WTC11 (cell line): ENCODE results near the gene RGL2. TPM values are rescaled to one million over a fixed set of nuclear protein-coding genes. Genes with fewer than 3 reads are reported as not detected.
A peak's percentile ranks its signal among the peaks of the same experiment; 100 is the strongest.

Experiments
- ATAC-seq: fragments of 200-7000 bp; cut with Tn5 transposase; 2 replicates; pipeline ENCODE4 v1.10.0; 2021; ENCODE audit warnings: mild to moderate bottlenecking, moderate library complexity
- CTCF ChIA-PET: fragments of 300-600 bp; sonication (Branson Sonifier 250); formaldehyde crosslinking; loops from one replicate; lab custom pipeline; 2021; ENCODE audit warnings: antibody characterized with exemption; lab: Charles Lee
- POLR2A ChIA-PET: fragments of 350-600 bp; sonication (Branson Sonifier 250); formaldehyde crosslinking; loops from one replicate; lab custom pipeline; 2021; ENCODE audit warnings: antibody characterized with exemption; lab: Charles Lee
- DNase-seq: peaks from one replicate; pipeline ENCODE4 v3.0.0; 2021; ENCODE audit warnings: low spot score
- H3K27ac Mint-ChIP-seq: 2 replicates; pipeline ENCODE4 v1.8.0; 2021; ENCODE audit warnings: mixed read lengths
- H3K27me3 Mint-ChIP-seq: 2 replicates; pipeline ENCODE4 v1.8.0; 2021; ENCODE audit warnings: low read depth, mild to moderate bottlenecking, moderate library complexity, mixed read lengths
- H3K36me3 Mint-ChIP-seq: 2 replicates; pipeline ENCODE4 v1.8.0; 2021; ENCODE audit warnings: mixed read lengths
- H3K4me1 Mint-ChIP-seq: 2 replicates; pipeline ENCODE4 v1.8.0; 2022; ENCODE audit warnings: mixed read lengths
- H3K4me3 Mint-ChIP-seq: 2 replicates; pipeline ENCODE4 v1.8.0; 2021; ENCODE audit warnings: mild to moderate bottlenecking, moderate library complexity, mixed read lengths
- H3K9me3 Mint-ChIP-seq: 2 replicates; pipeline ENCODE4 v1.8.0; 2021; ENCODE audit warnings: mixed read lengths
- E2F1 ChIP-seq: sonication (generic); formaldehyde crosslinking; IDR thresholded peaks from 2 replicates; pipeline ENCODE4 v1.8.0; 2022; ENCODE audit warnings: mild to moderate bottlenecking, missing genetic modification reagents
- ELF4 ChIP-seq: sonication (generic); formaldehyde crosslinking; IDR thresholded peaks from 2 replicates; pipeline ENCODE4 v1.8.1; 2022; ENCODE audit warnings: low read depth, mild to moderate bottlenecking, moderate library complexity, missing genetic modification reagents
- FOXK1 ChIP-seq: sonication (generic); formaldehyde crosslinking; IDR thresholded peaks from 2 replicates; pipeline ENCODE4 v1.8.0; 2022; ENCODE audit warnings: mild to moderate bottlenecking, moderate library complexity, missing genetic modification reagents
- GRHL2 ChIP-seq: fragments of 250-450 bp; sonication (Bioruptor Pico); IDR thresholded peaks from 2 replicates; pipeline ENCODE4 v1.8.0; 2022; ENCODE audit warnings: mild to moderate bottlenecking, moderate library complexity; ENCODE audit not compliant: insufficient replicate concordance, severe bottlenecking
- GTF2I ChIP-seq: fragments of 250-450 bp; sonication (Bioruptor Pico); conservative IDR thresholded peaks from 2 replicates; pipeline ENCODE4 v1.4.0; 2021; ENCODE audit warnings: mild to moderate bottlenecking
- IRF2 ChIP-seq: sonication (generic); formaldehyde crosslinking; IDR thresholded peaks from 2 replicates; pipeline ENCODE4 v1.8.0; 2022; ENCODE audit warnings: low read depth, missing genetic modification reagents, borderline replicate concordance
- JUN ChIP-seq: sonication (generic); formaldehyde crosslinking; IDR thresholded peaks from 2 replicates; pipeline ENCODE4 v1.8.0; 2023; ENCODE audit warnings: mild to moderate bottlenecking, missing genetic modification reagents
- KAT7 ChIP-seq: sonication (generic); formaldehyde crosslinking; IDR thresholded peaks from 2 replicates; pipeline ENCODE4 v1.8.1; 2023; ENCODE audit warnings: missing genetic modification reagents, mild to moderate bottlenecking, borderline replicate concordance
- NFATC4 ChIP-seq: fragments of 250-450 bp; sonication (Bioruptor Pico); IDR thresholded peaks from 2 replicates; pipeline ENCODE4 v1.9.0; 2021; ENCODE audit warnings: mild to moderate bottlenecking
- NFYB ChIP-seq: sonication (generic); formaldehyde crosslinking; conservative IDR thresholded peaks from 2 replicates; pipeline ENCODE4 v1.8.0; 2022; ENCODE audit warnings: low read depth, missing genetic modification reagents
- NR2C2 ChIP-seq: sonication (generic); formaldehyde crosslinking; IDR thresholded peaks from 2 replicates; pipeline ENCODE4 v1.8.0; 2022; ENCODE audit warnings: mild to moderate bottlenecking, missing genetic modification reagents
- PREB ChIP-seq: sonication (generic); formaldehyde crosslinking; IDR thresholded peaks from 2 replicates; pipeline ENCODE4 v1.8.1; 2022; ENCODE audit warnings: mild to moderate bottlenecking, missing genetic modification reagents, moderate library complexity, borderline replicate concordance
- RORB ChIP-seq: fragments of 250-450 bp; sonication (Bioruptor Pico); IDR thresholded peaks from 2 replicates; pipeline ENCODE4 v1.9.0; 2021; ENCODE audit warnings: mild to moderate bottlenecking
- SMAD3 ChIP-seq: sonication (generic); formaldehyde crosslinking; IDR thresholded peaks from 2 replicates; pipeline ENCODE4 v1.8.0; 2022; ENCODE audit warnings: missing genetic modification reagents, mild to moderate bottlenecking, borderline replicate concordance
- ZNF219 ChIP-seq: sonication (generic); formaldehyde crosslinking; IDR thresholded peaks from 2 replicates; pipeline ENCODE4 v1.8.0; 2023; ENCODE audit warnings: missing genetic modification reagents, mild to moderate bottlenecking, borderline replicate concordance
- ZNF232 ChIP-seq: sonication (generic); formaldehyde crosslinking; IDR thresholded peaks from 2 replicates; pipeline ENCODE4 v1.8.0; 2022; ENCODE audit warnings: mild to moderate bottlenecking, missing genetic modification reagents
- ZNF263 ChIP-seq: sonication (generic); formaldehyde crosslinking; IDR thresholded peaks from 2 replicates; pipeline ENCODE4 v1.8.1; 2022; ENCODE audit warnings: low read depth, mild to moderate bottlenecking, moderate library complexity, missing genetic modification reagents
- ZNF416 ChIP-seq: fragments of 250-450 bp; sonication (Bioruptor Pico); IDR thresholded peaks from 2 replicates; pipeline ENCODE4 v1.9.0; 2021; ENCODE audit warnings: mild to moderate bottlenecking, inconsistent platforms
- ZNF423 ChIP-seq: fragments of 250-450 bp; sonication (Bioruptor Pico); IDR thresholded peaks from 2 replicates; pipeline ENCODE4 v2.1.2; 2022; ENCODE audit warnings: mild to moderate bottlenecking, moderate library complexity
- ZNF671 ChIP-seq: fragments of 250-450 bp; sonication (Bioruptor Pico); IDR thresholded peaks from 2 replicates; pipeline ENCODE4 v1.8.0; 2021; ENCODE audit warnings: mild to moderate bottlenecking
- total RNA-seq: library from RNA; stranded (reverse); gene quantifications from 3 replicates; pipeline ENCODE4 v1.2.3, GENCODE V29; 2021
- TF ChIP-seq, protein P1 (sequence below): sonication (generic); formaldehyde crosslinking; IDR thresholded peaks from 2 replicates; pipeline ENCODE4 v1.8.1; 2023; ENCODE audit warnings: mild to moderate bottlenecking, moderate library complexity, missing genetic modification reagents
- TF ChIP-seq, protein P2 (sequence below): sonication (generic); formaldehyde crosslinking; IDR thresholded peaks from 2 replicates; pipeline ENCODE4 v1.8.0; 2022; ENCODE audit warnings: mild to moderate bottlenecking, missing genetic modification reagents
- TF ChIP-seq, protein P3 (sequence below): fragments of 250-450 bp; sonication (Bioruptor Pico); IDR thresholded peaks from 2 replicates; pipeline ENCODE4 v1.9.0; 2021; ENCODE audit warnings: mild to moderate bottlenecking
- TF ChIP-seq, protein P4 (sequence below): sonication (generic); formaldehyde crosslinking; IDR thresholded peaks from 2 replicates; pipeline ENCODE4 v1.8.0; 2022; ENCODE audit warnings: missing genetic modification reagents
- TF ChIP-seq, protein P5 (sequence below): sonication (generic); formaldehyde crosslinking; IDR thresholded peaks from 2 replicates; pipeline ENCODE4 v1.8.0; 2022; ENCODE audit warnings: mild to moderate bottlenecking, missing genetic modification reagents

The RGL2 gene
- total RNA-seq, 1 experiment from 2014 or later = 77.1 TPM

DNA sequence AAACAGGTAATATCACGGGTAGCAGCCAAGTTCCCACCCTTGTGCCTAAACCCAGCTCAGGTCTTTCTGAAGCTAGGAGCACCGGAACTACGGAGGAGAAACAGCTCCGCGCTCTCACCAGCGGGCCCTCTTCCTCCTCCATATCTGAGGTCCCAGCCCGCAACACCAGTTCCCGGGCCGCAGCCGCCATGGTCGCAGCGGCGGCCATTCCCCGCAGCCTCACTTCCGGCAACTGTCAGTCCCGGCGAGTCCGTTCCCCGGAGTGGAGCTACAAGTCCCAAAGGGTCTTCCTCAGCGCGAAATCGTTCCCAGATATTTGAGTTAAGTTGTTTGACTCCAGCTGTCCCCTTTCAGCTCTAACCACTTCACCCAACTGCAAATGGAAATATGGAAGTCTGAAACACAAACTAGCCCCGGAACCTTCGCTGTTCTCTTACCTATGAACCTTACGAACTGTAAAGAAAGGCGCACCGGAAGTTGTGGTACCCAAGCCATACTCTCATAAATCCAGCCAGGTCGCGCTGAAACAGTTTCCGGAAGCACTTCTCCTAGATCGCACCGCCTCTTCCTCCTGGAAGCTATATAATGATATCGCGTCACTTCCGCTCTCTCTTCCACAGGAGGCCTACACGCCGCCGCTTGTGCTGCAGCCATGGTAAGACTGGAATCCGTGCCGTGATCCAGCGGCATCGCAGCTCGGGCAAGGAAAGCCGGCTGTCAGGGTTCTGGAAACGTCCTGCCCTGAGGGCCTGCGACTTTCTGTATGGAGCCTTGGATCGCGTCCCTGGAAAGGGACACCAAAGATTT lies 27.1 kb downstream of the RGL2 start, which contains the start of the genes RPS18 and VPS52:
RPS18 (plus strand) TSS at position 608 of the 807 bp plus-strand sequence; CDS start at position 653, 45 bp downstream.
VPS52 (minus strand) TSS at position 409 of the 807 bp plus-strand sequence; CDS start at position 208, 201 bp downstream.
- peak within 1 kb of the TSS; percentile 100 for H3K27ac Mint-ChIP-seq
- no peaks in the 10 kb centered on the region for H3K9me3 Mint-ChIP-seq
- ChIA-PET POLR2A (interaction anchor here (0.7 to 2.1 kb wide), 11 partner anchors 8 to 300 kb away, joined by 3 to 8 read pairs (median 5); partner anchors contain the start of genes PFDN6, RING1 and WDR46), CTCF (interaction anchor here (0.6 to 2.4 kb wide), 5 partner anchors 23 to 1017 kb away, joined by 3 to 10 read pairs (median 4); partner anchors contain the start of gene ZBTB22)
- ATAC-seq (peak; percentile 78), DNase-seq (peak; percentile 84)
- H3K36me3 Mint-ChIP-seq = peaks cover 67% of the 10 kb centered on the region
- no peaks in the 10 kb centered on the region for H3K27me3 Mint-ChIP-seq
- peak within 1 kb of the TSS; percentile 96 for H3K4me3 Mint-ChIP-seq
- H3K4me1 Mint-ChIP-seq = peaks cover 50% of the 10 kb centered on the region
- TF ChIP-seq RORB (CRISPR knock-in tag) = 0 out of 2 replicates have a peak, but pooled peaks have one; percentile 69
- peak; percentile 17; the same call in 1 of the 2 replicates for TF ChIP-seq E2F1 (CRISPR knock-in tag)
- peak; percentile 26; the same call in 1 of the 2 replicates for TF ChIP-seq SMAD3 (CRISPR knock-in tag)
- no peak; the same call in 1 of the 2 replicates for TF ChIP-seq KAT7 (CRISPR knock-in tag)
- peak; percentile 73 for TF ChIP-seq NR2C2 (CRISPR knock-in tag)
- TF ChIP-seq IRF2 (CRISPR knock-in tag) = no peak
- TF ChIP-seq ZNF219 (CRISPR knock-in tag) = peak; percentile 74; the same call in 1 of the 2 replicates
- TF ChIP-seq ELF4 (CRISPR knock-in tag) = 0 out of 2 replicates have a peak, but pooled peaks have one; percentile 20
- TF ChIP-seq NFATC4 (CRISPR knock-in tag) = 0 out of 2 replicates have a peak, but pooled peaks have one; percentile 77
- TF ChIP-seq FOXK1 (CRISPR knock-in tag) = peak; percentile 89
- peak; percentile 68; the same call in 1 of the 2 replicates for TF ChIP-seq ZNF232 (CRISPR knock-in tag)
- no peak for TF ChIP-seq ZNF416 (CRISPR knock-in tag)
- no peak for TF ChIP-seq NFYB (CRISPR knock-in tag)
- TF ChIP-seq JUN (CRISPR knock-in tag) = 0 out of 2 replicates have a peak, but pooled peaks have one; percentile 33
- no peak for TF ChIP-seq ZNF671 (CRISPR knock-in tag)
- no peak for TF ChIP-seq ZNF423
- TF ChIP-seq, protein P1, sequence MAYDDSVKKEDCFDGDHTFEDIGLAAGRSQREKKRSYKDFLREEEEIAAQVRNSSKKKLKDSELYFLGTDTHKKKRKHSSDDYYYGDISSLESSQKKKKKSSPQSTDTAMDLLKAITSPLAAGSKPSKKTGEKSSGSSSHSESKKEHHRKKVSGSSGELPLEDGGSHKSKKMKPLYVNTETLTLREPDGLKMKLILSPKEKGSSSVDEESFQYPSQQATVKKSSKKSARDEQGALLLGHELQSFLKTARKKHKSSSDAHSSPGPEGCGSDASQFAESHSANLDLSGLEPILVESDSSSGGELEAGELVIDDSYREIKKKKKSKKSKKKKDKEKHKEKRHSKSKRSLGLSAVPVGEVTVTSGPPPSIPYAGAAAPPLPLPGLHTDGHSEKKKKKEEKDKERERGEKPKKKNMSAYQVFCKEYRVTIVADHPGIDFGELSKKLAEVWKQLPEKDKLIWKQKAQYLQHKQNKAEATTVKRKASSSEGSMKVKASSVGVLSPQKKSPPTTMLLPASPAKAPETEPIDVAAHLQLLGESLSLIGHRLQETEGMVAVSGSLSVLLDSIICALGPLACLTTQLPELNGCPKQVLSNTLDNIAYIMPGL (CRISPR knock-in tag) = no peak; the same call in 1 of the 2 replicates
- TF ChIP-seq, protein P2, sequence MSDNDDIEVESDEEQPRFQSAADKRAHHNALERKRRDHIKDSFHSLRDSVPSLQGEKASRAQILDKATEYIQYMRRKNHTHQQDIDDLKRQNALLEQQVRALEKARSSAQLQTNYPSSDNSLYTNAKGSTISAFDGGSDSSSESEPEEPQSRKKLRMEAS = peak; percentile 98
- TF ChIP-seq PREB = no peak
- TF ChIP-seq ZNF263 (CRISPR knock-in tag) = no peak
- TF ChIP-seq GRHL2 = no peak
- TF ChIP-seq, protein P3, sequence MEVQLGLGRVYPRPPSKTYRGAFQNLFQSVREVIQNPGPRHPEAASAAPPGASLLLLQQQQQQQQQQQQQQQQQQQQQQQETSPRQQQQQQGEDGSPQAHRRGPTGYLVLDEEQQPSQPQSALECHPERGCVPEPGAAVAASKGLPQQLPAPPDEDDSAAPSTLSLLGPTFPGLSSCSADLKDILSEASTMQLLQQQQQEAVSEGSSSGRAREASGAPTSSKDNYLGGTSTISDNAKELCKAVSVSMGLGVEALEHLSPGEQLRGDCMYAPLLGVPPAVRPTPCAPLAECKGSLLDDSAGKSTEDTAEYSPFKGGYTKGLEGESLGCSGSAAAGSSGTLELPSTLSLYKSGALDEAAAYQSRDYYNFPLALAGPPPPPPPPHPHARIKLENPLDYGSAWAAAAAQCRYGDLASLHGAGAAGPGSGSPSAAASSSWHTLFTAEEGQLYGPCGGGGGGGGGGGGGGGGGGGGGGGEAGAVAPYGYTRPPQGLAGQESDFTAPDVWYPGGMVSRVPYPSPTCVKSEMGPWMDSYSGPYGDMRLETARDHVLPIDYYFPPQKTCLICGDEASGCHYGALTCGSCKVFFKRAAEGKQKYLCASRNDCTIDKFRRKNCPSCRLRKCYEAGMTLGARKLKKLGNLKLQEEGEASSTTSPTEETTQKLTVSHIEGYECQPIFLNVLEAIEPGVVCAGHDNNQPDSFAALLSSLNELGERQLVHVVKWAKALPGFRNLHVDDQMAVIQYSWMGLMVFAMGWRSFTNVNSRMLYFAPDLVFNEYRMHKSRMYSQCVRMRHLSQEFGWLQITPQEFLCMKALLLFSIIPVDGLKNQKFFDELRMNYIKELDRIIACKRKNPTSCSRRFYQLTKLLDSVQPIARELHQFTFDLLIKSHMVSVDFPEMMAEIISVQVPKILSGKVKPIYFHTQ (CRISPR knock-in tag) = no peak; the same call in 1 of the 2 replicates
- no peak for TF ChIP-seq GTF2I (CRISPR knock-in tag)
- TF ChIP-seq, protein P4, sequence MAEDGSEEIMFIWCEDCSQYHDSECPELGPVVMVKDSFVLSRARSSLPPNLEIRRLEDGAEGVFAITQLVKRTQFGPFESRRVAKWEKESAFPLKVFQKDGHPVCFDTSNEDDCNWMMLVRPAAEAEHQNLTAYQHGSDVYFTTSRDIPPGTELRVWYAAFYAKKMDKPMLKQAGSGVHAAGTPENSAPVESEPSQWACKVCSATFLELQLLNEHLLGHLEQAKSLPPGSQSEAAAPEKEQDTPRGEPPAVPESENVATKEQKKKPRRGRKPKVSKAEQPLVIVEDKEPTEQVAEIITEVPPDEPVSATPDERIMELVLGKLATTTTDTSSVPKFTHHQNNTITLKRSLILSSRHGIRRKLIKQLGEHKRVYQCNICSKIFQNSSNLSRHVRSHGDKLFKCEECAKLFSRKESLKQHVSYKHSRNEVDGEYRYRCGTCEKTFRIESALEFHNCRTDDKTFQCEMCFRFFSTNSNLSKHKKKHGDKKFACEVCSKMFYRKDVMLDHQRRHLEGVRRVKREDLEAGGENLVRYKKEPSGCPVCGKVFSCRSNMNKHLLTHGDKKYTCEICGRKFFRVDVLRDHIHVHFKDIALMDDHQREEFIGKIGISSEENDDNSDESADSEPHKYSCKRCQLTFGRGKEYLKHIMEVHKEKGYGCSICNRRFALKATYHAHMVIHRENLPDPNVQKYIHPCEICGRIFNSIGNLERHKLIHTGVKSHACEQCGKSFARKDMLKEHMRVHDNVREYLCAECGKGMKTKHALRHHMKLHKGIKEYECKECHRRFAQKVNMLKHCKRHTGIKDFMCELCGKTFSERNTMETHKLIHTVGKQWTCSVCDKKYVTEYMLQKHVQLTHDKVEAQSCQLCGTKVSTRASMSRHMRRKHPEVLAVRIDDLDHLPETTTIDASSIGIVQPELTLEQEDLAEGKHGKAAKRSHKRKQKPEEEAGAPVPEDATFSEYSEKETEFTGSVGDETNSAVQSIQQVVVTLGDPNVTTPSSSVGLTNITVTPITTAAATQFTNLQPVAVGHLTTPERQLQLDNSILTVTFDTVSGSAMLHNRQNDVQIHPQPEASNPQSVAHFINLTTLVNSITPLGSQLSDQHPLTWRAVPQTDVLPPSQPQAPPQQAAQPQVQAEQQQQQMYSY = peak; percentile 42
- TF ChIP-seq, protein P5, sequence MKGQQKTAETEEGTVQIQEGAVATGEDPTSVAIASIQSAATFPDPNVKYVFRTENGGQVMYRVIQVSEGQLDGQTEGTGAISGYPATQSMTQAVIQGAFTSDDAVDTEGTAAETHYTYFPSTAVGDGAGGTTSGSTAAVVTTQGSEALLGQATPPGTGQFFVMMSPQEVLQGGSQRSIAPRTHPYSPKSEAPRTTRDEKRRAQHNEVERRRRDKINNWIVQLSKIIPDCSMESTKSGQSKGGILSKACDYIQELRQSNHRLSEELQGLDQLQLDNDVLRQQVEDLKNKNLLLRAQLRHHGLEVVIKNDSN (CRISPR knock-in tag) = peak; percentile 49; the same call in 1 of the 2 replicates
